Neuronal stem cell (in vitro differentiated cells): ENCODE results near the gene ZSWIM6.

Source experiments
- DNase-seq: peaks from one replicate; pipeline ENCODE4 v3.0.0-alpha.2; 2013; ENCODE audit warnings: low spot score
- H2AFZ ChIP-seq: one replicate; pipeline ENCODE4 v1.6.1; 2013; ENCODE audit warnings: mild to moderate bottlenecking, low read length, inconsistent platforms
- H2AK5ac ChIP-seq: 2 replicates; pipeline ENCODE4 v1.6.1; 2013; ENCODE audit warnings: low read depth, mild to moderate bottlenecking, inconsistent platforms, low read length, moderate library complexity, mixed read lengths
- H2BK120ac ChIP-seq: 2 replicates; pipeline ENCODE4 v1.6.1; 2013; ENCODE audit warnings: low read depth, mild to moderate bottlenecking, inconsistent platforms, low read length, moderate library complexity, mixed read lengths
- H2BK12ac ChIP-seq: one replicate; pipeline ENCODE4 v1.6.1; 2013; ENCODE audit warnings: low read length, inconsistent platforms
- H2BK15ac ChIP-seq: 2 replicates; pipeline ENCODE4 v1.6.1; 2013; ENCODE audit warnings: mild to moderate bottlenecking, low read length, inconsistent platforms, mixed read lengths
- H2BK5ac ChIP-seq: one replicate; pipeline ENCODE4 v1.6.1; 2013; ENCODE audit warnings: inconsistent platforms, mild to moderate bottlenecking, low read length, moderate library complexity
- H3K14ac ChIP-seq: one replicate; pipeline ENCODE4 v1.6.1; 2013; ENCODE audit warnings: low read length, inconsistent platforms
- H3K18ac ChIP-seq: 2 replicates; pipeline ENCODE4 v1.6.1; 2013; ENCODE audit warnings: low read length, inconsistent platforms
- H3K23ac ChIP-seq: 2 replicates; pipeline ENCODE4 v1.6.1; 2013; ENCODE audit warnings: low read depth, mild to moderate bottlenecking, mixed read lengths, low read length, inconsistent platforms; ENCODE audit not compliant: poor library complexity
- H3K27ac ChIP-seq: replicated peaks from 3 replicates; pipeline ENCODE4 v1.5.1; 2013; ENCODE audit warnings: low read length, inconsistent platforms
- H3K27me3 ChIP-seq, 3 experiments: 2 replicates each; pipeline ENCODE4 v1.6.1; 2013; ENCODE audit warnings: low read length in 3 of 3, mild to moderate bottlenecking in 2 of 3, inconsistent platforms in 1 of 3, low read depth in 1 of 3, mixed read lengths in 1 of 3, moderate library complexity in 1 of 3; ENCODE audit not compliant: control insufficient read depth in 3 of 3, insufficient read depth in 3 of 3
- H3K36me3 ChIP-seq, 2 donors: replicated peaks in 1 of 2; 2 replicates each; pipeline ENCODE4 v1.6.1; 2013; ENCODE audit warnings: low read length in 2 of 2; ENCODE audit not compliant: control insufficient read depth in 2 of 2, insufficient read depth in 2 of 2
- H3K4ac ChIP-seq: 2 replicates; pipeline ENCODE4 v1.6.1; 2013; ENCODE audit warnings: inconsistent platforms, mild to moderate bottlenecking, low read length, moderate library complexity
- H3K4me1 ChIP-seq, 2 donors: 1 replicate in 1 of 2; 2 replicates in 1 of 2; pipeline ENCODE4 v1.6.1; 2013; ENCODE audit warnings: low read length in 2 of 2, low read depth in 1 of 2; ENCODE audit not compliant: control insufficient read depth in 2 of 2, insufficient read depth in 1 of 2
- H3K4me2 ChIP-seq: one replicate; pipeline ENCODE4 v1.6.1; 2013; ENCODE audit warnings: mild to moderate bottlenecking, low read length, inconsistent platforms; ENCODE audit not compliant: insufficient read depth, poor library complexity, severe bottlenecking
- H3K4me3 ChIP-seq, 2 donors: 2 replicates each; pipeline ENCODE4 v1.5.1; 2013; ENCODE audit warnings: low read length in 2 of 2, mild to moderate bottlenecking in 2 of 2, inconsistent platforms in 1 of 2, moderate library complexity in 1 of 2
- H3K79me1 ChIP-seq: one replicate; pipeline ENCODE4 v1.6.1; 2013; ENCODE audit warnings: low read depth, mild to moderate bottlenecking, inconsistent platforms, low read length, moderate library complexity
- H3K9ac ChIP-seq: one replicate; pipeline ENCODE4 v1.6.1; 2013; ENCODE audit warnings: mild to moderate bottlenecking, low read depth, low read length, inconsistent platforms; ENCODE audit not compliant: poor library complexity
- H3K9me3 ChIP-seq, 2 donors: replicated peaks in 1 of 2; 2 replicates each; pipeline versions ENCODE3 to v1.6.1; 2013; ENCODE audit warnings: low read length in 2 of 2, mild to moderate bottlenecking in 2 of 2, inconsistent platforms in 1 of 2, low read depth in 1 of 2, mixed read lengths in 1 of 2, moderate library complexity in 1 of 2; ENCODE audit not compliant: control insufficient read depth in 2 of 2, insufficient read depth in 1 of 2
- H4K8ac ChIP-seq: one replicate; pipeline ENCODE4 v1.6.1; 2013; ENCODE audit warnings: low read depth, mild to moderate bottlenecking, inconsistent platforms, low read length, moderate library complexity
- H4K91ac ChIP-seq: one replicate; pipeline ENCODE4 v1.6.1; 2013; ENCODE audit warnings: low read length, low read depth, mild to moderate bottlenecking, inconsistent platforms; ENCODE audit not compliant: poor library complexity
- WGBS, 2 donors: extraction: QIAGEN DNeasy Blood & Tissue Kit; methylation state at CpG; one replicate each; pipeline ENCODE4 v1.1.7; 2013; ENCODE audit warnings: missing lambda C conversion rate in 2 of 2, mixed read lengths in 1 of 2; ENCODE audit not compliant: insufficient read length in 2 of 2, insufficient replicate concordance in 1 of 2; ENCODE audit errors: extremely low coverage in 2 of 2; 5-methylcytosine and 5-hydroxymethylcytosine counted together

ZSWIM6 gene

GRCh38 chr5:61449804-61450492, 117.9 kb downstream of the ZSWIM6 start:
- Histone ChIP-seq H2BK5ac (no peak overlapping the region), H2BK120ac (no peak overlapping the region), H3K27ac (no peak overlapping the region), H3K14ac (no peak overlapping the region), H3K23ac (no peak overlapping the region), H3K9ac (no peak overlapping the region), H3K27me3 (no peaks in the 10 kb centered on the region), H4K8ac (no peak overlapping the region), H2BK12ac (no peak overlapping the region), H3K4me3 (no peak overlapping the region), H3K18ac (no peak overlapping the region), H3K36me3 (peaks cover 0 to 36% of the 10 kb centered on the region in 2 donors), H3K4me2 (no peak overlapping the region), H3K9me3 (peaks cover 3 to 38% of the 10 kb centered on the region in 2 donors), H3K4ac (no peak overlapping the region), H2BK15ac (no peak overlapping the region), H2AK5ac (no peak overlapping the region), H2AFZ (no peak overlapping the region), H3K4me1 (peaks cover 0 to 5% of the 10 kb centered on the region in 2 donors), H4K91ac (no peak overlapping the region), H3K79me1 (peaks cover 3% of the 10 kb centered on the region)
- no CpG with 5 or more reads among the region's 2 CpGs for WGBS, 2 donors
- peak; percentile 3 for DNase-seq

GRCh38 chr5:61450493-61451279, 118.6 kb downstream of the ZSWIM6 start:
- Histone ChIP-seq H3K9me3 (peaks cover 3 to 35% of the 10 kb centered on the region in 2 donors), H2BK120ac (no peak overlapping the region), H4K91ac (no peak overlapping the region), H2BK12ac (no peak overlapping the region), H3K14ac (no peak overlapping the region), H3K4me2 (no peak overlapping the region), H2BK15ac (no peak overlapping the region), H2AFZ (no peak overlapping the region), H3K4ac (no peak overlapping the region), H3K36me3 (peaks cover 0 to 32% of the 10 kb centered on the region in 2 donors), H3K79me1 (peaks cover 3% of the 10 kb centered on the region), H2BK5ac (no peak overlapping the region), H4K8ac (no peak overlapping the region), H2AK5ac (no peak overlapping the region), H3K4me3 (no peak overlapping the region), H3K18ac (no peak overlapping the region), H3K9ac (no peak overlapping the region), H3K27me3 (no peaks in the 10 kb centered on the region), H3K4me1 (peaks cover 0 to 8% of the 10 kb centered on the region in 2 donors), H3K27ac (no peak overlapping the region), H3K23ac (no peak overlapping the region)
- DNase-seq = no peak
- WGBS, 2 donors = no CpG with 5 or more reads among the region's 1 CpG

- peaks cover 0 to 3% of the 10 kb centered on the region in 2 donors for H3K4me1 ChIP-seq
- H2BK15ac ChIP-seq = no peak overlapping the region
- H4K8ac ChIP-seq = no peak overlapping the region
- H3K4ac ChIP-seq = no peak overlapping the region
- peaks cover 0 to 35% of the 10 kb centered on the region in 2 donors for H3K36me3 ChIP-seq
- no CpG with 5 or more reads among the region's 12 CpGs for WGBS, 2 donors
- no peak for DNase-seq
- no peak overlapping the region for H2BK5ac ChIP-seq
- H3K18ac ChIP-seq = no peak overlapping the region
- no peak overlapping the region for H2BK12ac ChIP-seq
- no peak overlapping the region for H3K23ac ChIP-seq
- H3K4me2 ChIP-seq = peak overlapping the region; percentile 25
- no peak overlapping the region for H2AK5ac ChIP-seq
- H3K27me3 ChIP-seq = no peaks in the 10 kb centered on the region
- peak overlapping the region; percentile 17 for H3K27ac ChIP-seq
- no peaks in the 10 kb centered on the region for H3K79me1 ChIP-seq
- no peak overlapping the region for H3K14ac ChIP-seq
- H3K9me3 ChIP-seq = peaks cover 0 to 10% of the 10 kb centered on the region in 2 donors
- no peak overlapping the region for H3K4me3 ChIP-seq
- H2AFZ ChIP-seq = no peak overlapping the region
- H3K9ac ChIP-seq = no peak overlapping the region
- no peak overlapping the region for H4K91ac ChIP-seq
- no peak overlapping the region for H2BK120ac ChIP-seq
These were observed 123.3 kb downstream of the ZSWIM6 start for GRCh38 chr5:61455179-61456006.
